ENCODE data around the gene PDLIM1. TPM values are rescaled to one million over a fixed set of nuclear protein-coding genes. Genes with fewer than 3 reads are reported as not detected.

Gene PDLIM1
- total RNA-seq, 1 experiment from 2014 or later, result 67.4 TPM

GRCh38 chr10:95277614-95278013, 13.2 kb downstream of the PDLIM1 start:
- POLR2A ChIA-PET, result interaction anchor here (0.6 kb wide), 1 partner anchor 30 kb away, joined by 3 read pairs; no protein-coding TSS in a partner anchor
- no peak for ATAC-seq

More at GRCh38 chr10:95277614-95278013, 13.2 kb downstream of the PDLIM1 start:
- Histone ChIP-seq H3K9ac (ENCODE audit: low read length) (no peak overlapping the region), H3K9me2 (ENCODE audit: insufficient read depth) (no peaks in the 10 kb centered on the region), H3K4me2 (ENCODE audit: low read length) (no peak overlapping the region), H3K79me2 (ENCODE audit: insufficient read depth, low read length) (peaks cover 77% of the 10 kb centered on the region), H3K27me3 (ENCODE audit: insufficient read depth, low read length) (no peaks in the 10 kb centered on the region), H3K4me3 (replicated peaks in 1 of 2; ENCODE audit: low read depth in 1 of 2, low read length in 2 of 2) (no peak overlapping the region), H3K27ac (ENCODE audit: low read depth, low read length) (no peak overlapping the region), H3K36me3 (ENCODE audit: control insufficient read depth in 1 of 2, insufficient read depth in 2 of 2, low read length in 2 of 2) (no peaks in the 10 kb centered on the region), H3K9me3 (ENCODE audit: control insufficient read depth in 1 of 2, insufficient read depth in 1 of 2, low read depth in 1 of 2, low read length in 2 of 2) (no peaks in the 10 kb centered on the region), H4K20me1 (ENCODE audit: insufficient read depth) (no peaks in the 10 kb centered on the region), H3K4me1 (ENCODE audit: control insufficient read depth in 1 of 2, insufficient read depth in 2 of 2, low read length in 2 of 2) (peaks cover 10 to 29% of the 10 kb centered on the region in 2 experiments), H2AFZ (ENCODE audit: low read depth, low read length, poor library complexity, severe bottlenecking) (no peak overlapping the region)
- CTCF ChIA-PET, result no interaction called here
- no TSS peak for BruUV-seq (replicated peaks)
- DNase-seq (ENCODE audit: low read depth, low spot score), result no peak
- TF ChIP-seq POLR2A (IDR thresholded peaks at IDR 0.05; ENCODE audit: borderline replicate concordance, extremely low read depth, insufficient read depth, insufficient read length) (no peak), SRF (IDR thresholded peaks at IDR 0.05; ENCODE audit: low read depth) (no peak), EGR1 (IDR thresholded peaks at IDR 0.05; ENCODE audit: low read depth) (no peak), CEBPB (IDR thresholded peaks at IDR 0.05; ENCODE audit: low read depth) (no peak), ZNF274 (IDR thresholded peaks at IDR 0.05; ENCODE audit: low read depth, low read length) (no peak), ZFX (IDR thresholded peaks at IDR 0.05) (no peak), EZH2phosphoT487 (IDR thresholded peaks at IDR 0.05; ENCODE audit: borderline replicate concordance) (no peak), ELF1 (IDR thresholded peaks at IDR 0.05; ENCODE audit: borderline replicate concordance, low read depth) (no peak), EZH2 (IDR thresholded peaks at IDR 0.05) (no peak), JUND (IDR thresholded peaks at IDR 0.05) (no peak)
- TF ChIP-seq, protein P1, sequence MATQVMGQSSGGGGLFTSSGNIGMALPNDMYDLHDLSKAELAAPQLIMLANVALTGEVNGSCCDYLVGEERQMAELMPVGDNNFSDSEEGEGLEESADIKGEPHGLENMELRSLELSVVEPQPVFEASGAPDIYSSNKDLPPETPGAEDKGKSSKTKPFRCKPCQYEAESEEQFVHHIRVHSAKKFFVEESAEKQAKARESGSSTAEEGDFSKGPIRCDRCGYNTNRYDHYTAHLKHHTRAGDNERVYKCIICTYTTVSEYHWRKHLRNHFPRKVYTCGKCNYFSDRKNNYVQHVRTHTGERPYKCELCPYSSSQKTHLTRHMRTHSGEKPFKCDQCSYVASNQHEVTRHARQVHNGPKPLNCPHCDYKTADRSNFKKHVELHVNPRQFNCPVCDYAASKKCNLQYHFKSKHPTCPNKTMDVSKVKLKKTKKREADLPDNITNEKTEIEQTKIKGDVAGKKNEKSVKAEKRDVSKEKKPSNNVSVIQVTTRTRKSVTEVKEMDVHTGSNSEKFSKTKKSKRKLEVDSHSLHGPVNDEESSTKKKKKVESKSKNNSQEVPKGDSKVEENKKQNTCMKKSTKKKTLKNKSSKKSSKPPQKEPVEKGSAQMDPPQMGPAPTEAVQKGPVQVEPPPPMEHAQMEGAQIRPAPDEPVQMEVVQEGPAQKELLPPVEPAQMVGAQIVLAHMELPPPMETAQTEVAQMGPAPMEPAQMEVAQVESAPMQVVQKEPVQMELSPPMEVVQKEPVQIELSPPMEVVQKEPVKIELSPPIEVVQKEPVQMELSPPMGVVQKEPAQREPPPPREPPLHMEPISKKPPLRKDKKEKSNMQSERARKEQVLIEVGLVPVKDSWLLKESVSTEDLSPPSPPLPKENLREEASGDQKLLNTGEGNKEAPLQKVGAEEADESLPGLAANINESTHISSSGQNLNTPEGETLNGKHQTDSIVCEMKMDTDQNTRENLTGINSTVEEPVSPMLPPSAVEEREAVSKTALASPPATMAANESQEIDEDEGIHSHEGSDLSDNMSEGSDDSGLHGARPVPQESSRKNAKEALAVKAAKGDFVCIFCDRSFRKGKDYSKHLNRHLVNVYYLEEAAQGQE (IDR thresholded peaks at IDR 0.05; ENCODE audit: low read depth), result no peak
- RAD21 ChIA-PET (ENCODE audit: low non-redundant PET in 1 of 2, low total read pairs in 2 of 2, uncharacterized antibody in 2 of 2, unreplicated experiment in 2 of 2), result no interaction called here
- intact Hi-C loops (cut with micrococcal nuclease), result no loop called here

All from HCT116 (cell line).